COLO829 (cell line): ENCODE measurements around the gene TECR.
"Not testable (repeated sequence)": the region's sequence is repeated elsewhere in the genome, so short reads cannot be mapped to it uniquely, and the experiment has no call there.

ENCODE experiments used
- DNase-seq: peaks from one replicate; pipeline ENCODE4 v3.0.0; 2012; ENCODE audit warnings: low spot score

The TECR gene

DNA sequence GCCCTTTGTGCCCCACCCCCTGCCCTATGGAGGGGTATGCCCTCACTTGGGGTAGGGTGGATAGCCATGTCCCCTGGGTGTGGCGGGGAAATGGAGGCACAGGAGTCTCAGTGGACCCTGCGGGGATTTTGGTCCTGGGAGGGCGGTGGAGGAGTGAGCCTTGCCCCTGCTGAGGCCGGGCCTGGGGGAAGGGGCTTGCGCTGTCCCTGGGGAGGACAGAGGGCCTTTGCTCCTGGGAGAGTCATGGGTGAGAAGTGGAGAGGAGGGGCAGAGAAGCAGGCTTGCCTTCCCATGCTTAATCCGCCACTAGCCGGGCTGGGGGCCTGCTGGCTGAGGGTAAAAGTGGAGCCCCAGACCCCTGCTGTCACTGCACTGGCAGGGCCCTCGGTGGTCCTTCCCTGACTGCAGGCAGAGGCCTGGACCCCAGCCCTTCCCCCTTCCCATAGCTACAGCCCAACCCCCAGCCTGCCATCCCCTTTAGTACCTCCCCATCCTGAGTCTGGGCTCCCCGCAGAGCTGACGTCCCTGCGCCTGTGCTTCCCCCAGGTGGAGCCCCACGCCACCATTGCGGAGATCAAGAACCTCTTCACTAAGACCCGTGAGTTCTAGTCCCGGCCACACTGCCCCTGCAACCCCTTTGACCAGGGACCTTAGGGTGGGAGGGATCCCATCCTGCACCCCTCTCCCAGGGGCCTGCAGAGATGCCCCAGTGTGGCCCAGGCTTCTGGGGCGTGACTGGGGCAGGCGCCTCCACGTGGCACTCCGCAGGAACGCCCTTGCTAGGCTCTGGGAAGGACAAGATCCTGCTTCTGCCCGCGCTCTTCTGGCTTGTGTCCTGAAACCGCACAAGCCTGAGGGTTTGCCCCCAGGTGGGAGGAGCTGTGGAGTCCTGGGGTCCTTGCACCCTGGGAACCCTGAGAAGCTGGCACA lies 33.5 kb downstream of the TECR start:
- DNase-seq = no peak

DNA sequence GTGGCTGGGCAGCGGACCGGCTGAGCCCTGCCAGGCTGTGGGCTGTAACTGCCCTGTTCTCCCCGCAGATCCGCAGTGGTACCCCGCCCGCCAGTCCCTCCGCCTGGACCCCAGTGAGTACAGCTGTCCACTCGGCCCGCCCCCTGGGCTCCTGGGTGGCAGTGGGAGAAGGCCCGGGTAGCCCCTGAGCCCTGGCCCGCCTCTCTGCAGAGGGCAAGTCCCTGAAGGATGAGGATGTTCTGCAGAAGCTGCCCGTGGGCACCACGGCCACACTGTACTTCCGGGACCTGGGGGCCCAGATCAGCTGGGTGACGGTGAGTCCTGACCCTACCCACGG lies 34.2 kb downstream of the TECR start:
- no peak for DNase-seq

DNA sequence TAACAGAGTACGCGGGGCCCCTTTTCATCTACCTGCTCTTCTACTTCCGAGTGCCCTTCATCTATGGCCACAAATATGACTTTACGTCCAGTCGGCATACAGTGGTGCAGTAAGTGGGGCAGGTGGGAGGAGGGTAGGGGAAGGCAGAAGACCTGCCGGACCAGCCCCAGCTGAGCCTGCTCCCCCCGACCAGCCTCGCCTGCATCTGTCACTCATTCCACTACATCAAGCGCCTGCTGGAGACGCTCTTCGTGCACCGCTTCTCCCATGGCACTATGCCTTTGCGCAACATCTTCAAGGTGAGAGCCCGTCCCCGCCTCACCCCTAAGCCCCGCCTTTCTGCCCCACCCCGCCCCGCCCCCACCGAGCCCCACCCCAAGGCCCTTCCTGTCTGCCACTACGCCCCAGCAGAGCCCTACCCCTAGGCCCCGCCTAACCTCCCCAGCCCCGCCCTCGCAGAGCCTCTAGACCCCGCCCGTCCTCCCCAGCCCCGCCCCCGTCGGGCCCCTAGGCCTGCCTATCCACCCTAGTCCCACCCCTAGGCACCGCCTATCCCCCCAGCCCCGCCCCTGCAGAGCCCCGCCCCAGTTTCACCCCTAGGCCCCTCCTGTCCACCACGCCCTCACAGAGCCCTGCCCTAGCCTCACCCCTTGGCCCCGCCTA lies 34.7 kb downstream of the TECR start:
- peak; percentile 76 for DNase-seq

DNA sequence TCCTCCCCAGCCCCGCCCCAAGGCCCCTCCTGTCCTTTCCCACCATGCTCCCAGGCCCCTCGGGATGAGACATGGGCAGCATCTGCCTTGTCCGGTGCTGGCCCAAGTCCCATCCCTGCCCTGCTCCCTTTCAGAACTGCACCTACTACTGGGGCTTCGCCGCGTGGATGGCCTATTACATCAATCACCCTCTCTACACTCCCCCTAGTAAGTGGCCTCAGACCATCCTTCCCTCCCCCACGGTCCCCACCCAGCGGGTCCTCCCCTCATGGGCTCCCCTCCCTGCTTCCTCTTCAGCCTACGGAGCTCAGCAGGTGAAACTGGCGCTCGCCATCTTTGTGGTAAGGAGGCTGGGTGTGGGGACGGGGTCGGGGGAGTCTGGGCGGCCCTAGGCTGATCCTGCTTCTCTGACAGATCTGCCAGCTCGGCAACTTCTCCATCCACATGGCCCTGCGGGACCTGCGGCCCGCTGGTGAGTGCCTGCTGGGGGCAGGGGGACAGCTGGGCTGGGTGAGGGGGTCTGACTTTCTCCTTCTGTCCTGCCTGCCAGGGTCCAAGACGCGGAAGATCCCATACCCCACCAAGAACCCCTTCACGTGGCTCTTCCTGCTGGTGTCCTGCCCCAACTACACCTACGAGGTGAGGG lies 35.4 kb downstream of the TECR start:
- DNase-seq = not testable (repeated sequence)

DNA sequence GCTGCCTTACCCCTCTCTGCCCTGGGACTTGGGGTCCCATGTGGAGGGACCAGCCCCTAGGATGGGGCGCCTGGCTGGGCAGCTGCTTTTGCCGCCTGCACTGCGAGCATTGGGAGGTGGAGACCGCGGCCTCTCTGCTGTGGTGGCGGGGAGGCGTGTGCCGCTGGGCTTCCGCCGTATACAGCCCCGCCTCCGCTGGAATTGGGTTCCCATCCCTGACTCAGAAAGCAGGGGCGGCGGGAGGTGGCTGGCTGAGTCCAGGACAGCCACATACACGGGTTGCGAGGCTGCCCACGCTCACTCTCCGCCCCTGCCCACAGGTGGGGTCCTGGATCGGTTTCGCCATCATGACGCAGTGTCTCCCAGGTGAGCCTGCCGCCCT lies 35.9 kb downstream of the TECR start:
- DNase-seq = no peak

DNA sequence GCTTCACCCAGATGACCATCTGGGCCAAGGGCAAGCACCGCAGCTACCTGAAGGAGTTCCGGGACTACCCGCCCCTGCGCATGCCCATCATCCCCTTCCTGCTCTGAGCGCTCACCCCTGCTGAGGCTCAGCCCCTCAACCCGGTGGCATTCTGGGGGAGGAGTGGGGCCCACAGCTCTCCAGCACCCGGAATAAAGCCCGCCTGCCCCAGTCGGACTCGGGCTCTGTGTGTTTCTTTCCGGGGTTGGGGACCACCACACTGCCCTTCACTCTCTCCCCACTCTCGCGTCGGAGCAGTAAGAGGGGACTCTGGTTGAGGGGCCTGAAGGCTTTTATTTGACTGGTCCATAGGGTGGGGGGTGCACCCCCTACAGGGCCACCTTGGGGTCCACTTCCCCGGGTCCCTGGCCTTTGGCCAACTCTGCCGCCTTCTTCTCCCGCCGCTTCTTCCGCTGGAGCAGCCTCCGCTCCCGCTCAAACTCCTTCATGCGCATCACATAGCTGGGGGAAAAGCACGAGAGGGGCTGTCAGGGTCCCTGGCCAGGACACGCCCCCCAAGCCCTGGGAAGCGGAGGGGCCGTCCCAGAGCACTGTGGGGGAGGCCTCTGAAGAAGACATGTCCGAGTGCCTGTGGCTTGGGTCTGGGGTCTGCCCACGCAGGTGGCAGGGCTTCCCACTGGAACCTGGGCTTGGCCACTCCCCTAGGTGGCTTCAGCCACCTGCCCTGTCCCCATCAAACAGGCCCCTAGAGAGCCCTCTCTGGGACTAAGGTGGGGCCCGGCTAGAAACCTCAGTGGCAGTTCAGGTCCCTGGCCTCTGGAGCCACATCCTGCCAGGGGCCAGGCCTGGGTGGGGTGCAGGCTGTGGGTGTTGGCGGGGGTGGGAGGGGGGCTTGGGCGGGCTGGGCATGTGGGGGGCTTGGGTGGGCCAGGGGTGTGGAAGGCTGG lies 36.6 kb downstream of the TECR start:
- DNase-seq = no peak

DNA sequence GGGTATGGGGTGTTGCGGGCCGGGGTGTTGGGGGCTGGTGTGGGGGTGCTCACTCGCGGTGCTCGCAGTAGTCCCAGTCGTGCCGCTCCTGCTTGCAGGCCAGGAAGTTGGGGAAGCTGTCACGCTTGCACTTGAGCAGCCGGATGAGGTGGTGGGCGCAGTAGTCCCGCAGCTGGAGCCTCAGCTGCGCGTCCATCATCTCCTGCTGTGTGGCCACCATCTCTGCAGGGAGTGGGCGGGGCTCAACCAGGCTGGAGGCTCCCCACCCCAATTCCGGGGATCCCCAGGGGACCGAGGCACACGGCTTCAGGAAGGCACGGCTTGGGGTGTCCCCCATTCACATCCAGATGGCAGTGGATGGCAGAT lies 37.3 kb downstream of the TECR start:
- DNase-seq = no peak

DNA sequence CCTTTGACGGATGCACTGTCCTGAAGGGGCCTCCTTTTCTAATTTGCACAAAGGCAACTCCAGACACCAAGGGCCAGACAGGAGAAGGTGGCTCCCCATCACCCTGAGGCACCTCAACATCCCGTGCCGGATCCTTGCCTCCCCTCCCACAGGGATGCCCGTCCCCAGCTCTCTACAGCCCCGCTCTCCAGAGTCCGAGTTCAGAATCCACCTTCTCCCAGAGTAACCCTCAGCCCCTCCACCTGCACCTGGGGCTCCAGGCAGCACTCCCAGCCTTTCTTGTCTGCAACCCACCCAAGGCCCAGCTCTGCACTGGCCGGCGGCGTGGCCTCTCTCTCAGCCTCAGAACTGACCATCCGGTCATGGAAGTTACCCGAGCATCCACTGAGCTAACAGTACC lies 37.7 kb downstream of the TECR start:
- DNase-seq = no peak

DNA sequence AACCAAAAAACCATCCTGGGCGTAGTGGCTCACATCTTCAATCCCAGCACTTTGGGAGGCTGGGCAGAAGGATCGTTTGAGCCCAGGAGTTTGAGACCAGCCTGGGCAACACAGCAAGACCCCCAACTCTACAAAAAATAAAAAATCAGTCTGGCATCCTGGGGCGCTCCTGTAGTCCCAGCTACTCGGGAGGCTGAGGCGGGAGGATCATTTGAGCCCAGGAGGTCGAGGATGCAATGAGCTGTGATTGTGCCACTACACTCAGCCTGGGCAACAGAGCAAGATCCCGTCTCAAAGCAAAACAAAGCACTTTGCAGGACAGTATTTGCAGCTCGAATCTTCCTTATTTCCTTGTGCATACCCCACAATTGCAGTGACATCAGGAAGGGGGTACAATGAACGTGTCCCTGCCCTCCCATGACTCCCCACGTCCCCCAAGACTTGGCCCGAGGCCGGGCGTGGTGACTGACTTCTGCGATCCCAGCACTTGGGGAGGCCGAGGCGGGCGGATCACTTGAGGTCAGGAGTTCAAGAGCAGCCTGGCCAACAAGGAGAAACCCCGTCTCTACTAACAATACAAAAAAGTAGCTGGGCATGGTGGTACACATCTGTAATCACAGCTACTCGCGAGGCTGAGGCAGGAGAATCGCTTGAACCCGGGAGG lies 41.6 kb downstream of the TECR start:
- DNase-seq = no peak

DNA sequence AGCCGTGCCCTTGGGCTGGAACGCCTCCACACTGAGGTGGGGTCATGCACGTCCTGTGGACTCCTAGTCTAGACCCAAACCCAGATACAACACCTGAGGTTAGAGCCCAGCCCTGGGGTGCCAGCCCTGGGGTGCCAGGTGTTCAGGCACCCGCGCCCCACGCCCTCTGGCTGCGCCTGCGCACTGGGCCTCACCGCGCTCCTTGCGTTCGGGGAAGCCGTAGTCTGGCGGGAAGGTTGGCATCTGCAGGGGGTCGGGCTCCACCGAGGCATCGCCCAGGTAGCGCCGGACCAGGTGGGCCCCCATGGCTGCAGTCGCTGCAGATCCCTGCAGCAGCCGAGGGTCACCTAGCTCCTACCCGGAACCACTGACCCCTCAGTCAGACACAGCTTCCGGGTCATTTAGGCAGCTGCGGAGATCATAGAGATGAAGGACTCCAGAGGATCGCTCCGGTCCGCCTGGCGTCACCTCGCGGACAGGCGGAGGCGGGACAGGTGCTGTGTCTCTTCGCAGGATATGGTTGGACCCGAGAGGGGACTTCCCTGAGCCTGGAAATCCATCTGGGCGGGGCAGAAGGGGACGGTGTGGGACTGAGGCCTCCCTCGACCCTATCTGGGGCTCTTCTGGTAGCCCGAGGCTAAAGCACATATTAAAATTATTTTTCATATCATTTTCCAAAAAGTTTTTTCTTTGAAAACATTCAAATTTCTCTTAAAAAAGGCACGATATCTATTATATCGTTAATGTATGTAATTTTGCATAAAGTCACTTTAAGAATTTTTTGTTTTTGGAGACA lies 42.5 kb downstream of the TECR start, which contains the start of gene NDUFB7:
Gene NDUFB7 (minus strand): TSS at position 372 of the 796 bp plus-strand sequence. CDS start 66 bp downstream, at position 306.
- peak; percentile 83 for DNase-seq

DNA sequence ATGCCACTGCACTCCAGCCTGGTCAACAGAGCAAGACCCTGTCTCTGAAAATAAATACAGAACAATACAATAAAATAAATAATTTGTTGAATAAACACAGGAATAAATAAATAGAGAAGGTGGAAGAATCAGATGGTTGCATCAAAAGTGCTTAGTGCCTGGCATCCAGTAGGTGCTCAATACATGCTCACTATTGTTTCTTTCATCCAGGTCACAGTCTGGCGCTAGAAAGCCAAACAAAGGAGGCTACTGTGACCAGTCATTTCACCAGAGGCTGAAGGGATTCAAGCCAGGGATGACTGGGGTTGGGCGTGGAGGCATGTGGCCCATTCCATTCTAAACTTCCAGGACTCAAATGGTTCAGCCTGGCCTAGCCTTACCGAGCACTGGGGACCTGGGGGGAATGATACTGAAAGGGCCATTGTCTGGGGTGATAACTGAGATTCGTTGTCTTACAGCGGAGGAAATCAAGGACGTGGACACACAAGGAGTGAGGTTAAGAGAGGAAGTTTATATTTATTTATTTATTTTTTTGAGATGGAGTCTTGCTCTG lies 46.1 kb downstream of the TECR start:
- peak; percentile 53 for DNase-seq

DNA sequence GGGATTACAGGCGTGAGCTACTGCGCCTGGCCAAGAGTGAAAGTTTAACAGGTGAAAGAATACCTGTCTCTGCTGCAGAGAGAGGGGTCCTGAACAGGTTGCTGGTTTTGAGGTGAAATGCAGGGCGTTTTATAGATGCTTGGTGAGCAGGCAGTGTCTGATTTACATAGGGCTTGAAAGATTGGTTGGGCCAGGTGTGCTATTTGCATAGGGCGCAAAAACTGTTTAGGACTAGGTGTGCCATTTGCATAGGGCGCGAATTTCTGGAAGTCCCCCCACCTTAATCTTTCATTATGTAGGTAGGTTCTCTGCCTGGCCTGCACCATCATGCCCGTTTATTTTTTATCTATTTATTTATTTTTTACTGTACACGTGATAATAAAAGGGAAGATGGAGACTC lies 47.0 kb downstream of the TECR start:
- DNase-seq = no peak

DNA sequence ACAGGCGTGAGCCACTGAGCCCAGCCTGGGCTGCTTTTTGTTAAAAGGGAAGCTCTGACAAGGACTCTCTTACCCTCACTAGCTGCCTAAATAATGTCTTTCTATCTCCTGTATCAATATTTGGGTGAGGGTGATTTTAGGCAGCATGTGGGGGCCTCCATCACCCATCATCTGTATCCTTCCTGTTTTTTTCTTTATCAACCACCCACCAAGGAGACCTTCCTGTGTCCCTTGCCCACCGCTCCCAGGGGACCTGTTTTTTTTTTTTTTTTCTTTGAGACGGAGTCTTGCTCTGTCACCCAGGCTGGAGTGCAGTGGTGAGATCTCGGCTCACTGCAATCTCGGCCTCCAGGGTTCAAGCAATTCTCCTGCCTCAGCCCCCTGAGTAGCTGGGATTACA lies 47.9 kb downstream of the TECR start:
- no peak for DNase-seq

DNA sequence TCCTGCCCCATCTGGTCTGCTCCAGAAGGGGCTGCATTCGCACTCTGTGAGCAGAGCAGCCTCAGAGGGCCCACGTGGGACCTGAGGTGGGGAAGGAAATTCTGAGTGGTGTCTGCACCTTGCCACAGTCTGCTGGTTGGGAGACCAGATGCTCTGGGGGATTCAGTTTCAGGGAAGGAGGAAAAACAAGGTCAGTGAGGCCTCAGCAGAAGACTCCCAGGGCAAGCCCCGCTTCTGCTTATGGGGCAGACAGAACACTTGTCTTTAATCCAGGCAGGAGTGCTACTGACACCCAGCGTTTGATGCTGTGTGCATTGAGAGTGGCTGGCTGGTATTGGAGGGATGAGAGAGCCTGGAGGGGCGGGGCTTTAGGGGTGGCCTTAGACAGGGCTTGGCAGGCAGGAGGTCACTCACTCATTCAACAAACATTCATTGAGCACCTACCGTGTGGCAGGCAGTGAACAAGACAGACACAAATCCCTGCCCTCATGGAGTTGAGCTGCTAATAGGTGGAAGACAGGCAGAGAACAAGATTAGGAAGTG lies 48.6 kb downstream of the TECR start:
- no peak for DNase-seq

DNA sequence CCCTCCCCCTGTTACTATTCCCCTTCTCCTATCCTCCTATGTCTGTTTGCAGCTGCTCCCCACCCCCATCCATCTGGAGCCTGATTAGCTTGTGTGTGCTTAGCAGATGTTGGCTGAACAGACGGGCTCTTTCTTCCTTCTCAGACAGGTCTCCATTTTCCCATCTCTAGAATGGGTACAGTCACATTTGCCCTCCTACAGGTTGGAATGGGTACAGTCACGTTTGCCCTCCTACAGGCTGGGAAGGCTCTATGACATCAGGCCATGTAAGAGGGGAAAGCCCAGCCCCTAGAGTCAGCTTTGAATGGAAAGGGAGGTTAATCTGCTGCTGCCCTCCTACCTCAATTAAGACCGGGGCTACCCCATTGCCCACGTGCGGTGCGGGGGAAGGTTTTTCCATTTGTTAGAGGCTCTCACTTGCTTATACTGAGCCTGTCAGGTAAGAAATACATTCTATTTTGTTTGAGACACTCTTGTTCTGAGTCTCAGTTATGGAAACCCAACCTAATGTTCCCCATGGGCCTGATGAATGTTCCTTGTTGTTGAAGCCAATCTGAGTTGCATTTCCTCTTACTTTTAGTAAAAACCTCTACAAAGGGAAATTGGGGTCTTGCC lies 51.3 kb downstream of the TECR start:
- no peak for DNase-seq

DNA sequence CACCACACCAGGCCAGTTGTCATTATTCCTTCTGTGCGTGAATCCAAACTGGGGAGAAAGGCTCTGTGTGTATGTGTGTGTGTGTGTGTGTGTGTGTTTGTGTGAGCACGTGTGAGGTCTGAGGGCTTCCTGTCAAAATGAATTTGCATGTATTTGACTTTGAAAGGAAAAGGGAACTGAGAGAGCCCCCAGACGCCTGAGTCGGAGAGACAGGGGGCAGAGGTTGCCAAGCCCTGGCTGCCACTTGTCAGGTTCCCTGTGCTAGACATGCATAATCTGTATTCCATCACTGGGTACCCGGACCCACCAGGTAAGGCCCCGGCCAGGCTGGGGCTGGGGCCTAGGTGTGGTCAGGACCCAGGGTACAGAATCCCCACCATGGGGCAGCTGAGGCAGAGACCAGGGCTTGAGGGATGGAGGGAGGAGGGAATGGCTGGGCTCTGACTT lies 53.5 kb downstream of the TECR start, which contains the start of gene CLEC17A:
Gene CLEC17A (plus strand): TSS at position 191 of the 447 bp plus-strand sequence. CDS start 77 bp downstream, at position 268.
- DNase-seq = no peak

DNA sequence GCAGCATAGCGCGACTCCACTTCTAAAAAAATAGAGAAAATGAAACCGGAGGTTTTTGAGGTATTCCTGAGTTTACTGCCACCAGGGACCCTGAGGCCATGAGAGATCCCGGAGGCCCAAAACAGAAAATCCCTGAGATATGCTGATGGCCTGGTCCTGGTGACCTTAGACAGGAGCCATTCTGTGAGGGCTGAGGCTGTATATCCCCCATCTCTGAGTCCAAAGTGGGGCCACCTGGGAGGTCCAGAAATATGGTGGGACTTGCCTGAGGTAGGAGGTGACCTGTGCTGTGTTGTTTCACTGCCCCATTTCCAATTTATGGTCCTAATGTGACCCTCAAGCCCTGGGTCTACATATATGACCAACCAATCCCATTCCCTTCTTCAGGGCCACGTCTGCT lies 55.0 kb downstream of the TECR start:
- DNase-seq = not testable (repeated sequence)

DNA sequence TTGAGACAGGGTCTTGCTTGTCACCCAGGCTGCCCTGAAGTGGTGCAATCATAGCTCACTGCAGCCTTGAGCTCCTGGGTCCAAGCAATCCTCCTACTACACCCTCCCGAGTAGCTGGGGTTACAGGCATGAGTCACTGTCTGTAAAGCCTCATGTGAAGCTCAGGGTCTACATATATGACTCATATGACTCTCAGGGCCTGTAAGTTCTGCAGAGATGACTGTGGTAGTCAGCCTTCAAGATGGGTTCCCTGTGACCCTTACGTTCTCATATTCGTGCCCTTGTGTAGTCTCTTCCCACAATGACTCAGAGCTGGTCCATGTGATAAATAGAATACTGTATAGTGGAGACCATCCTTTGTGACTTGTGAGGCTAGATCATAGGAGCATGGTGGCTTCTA lies 55.8 kb downstream of the TECR start:
- not testable (repeated sequence) for DNase-seq

DNA sequence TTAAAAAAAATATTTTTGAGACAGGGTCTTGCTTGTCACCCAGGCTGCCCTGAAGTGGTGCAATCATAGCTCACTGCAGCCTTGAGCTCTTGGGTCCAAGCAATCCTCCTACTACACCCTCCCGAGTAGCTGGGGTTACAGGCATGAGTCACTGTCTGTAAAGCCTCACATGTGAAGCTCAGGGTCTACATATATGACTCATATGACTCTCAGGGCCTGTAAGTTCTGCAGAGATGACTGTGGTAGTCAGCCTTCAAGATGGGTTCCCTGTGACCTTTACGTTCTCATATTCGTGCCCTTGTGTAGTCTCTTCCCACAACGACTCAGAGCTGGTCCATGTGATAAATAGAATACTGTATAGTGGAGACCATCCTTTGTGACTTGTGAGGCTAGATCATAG lies 60.0 kb downstream of the TECR start:
- DNase-seq = not testable (repeated sequence)
